Spleen (tissue), 11 donors: ENCODE data around the gene SSTR3. TPM values are rescaled to one million over a fixed set of nuclear protein-coding genes. Genes with fewer than 3 reads are reported as not detected.

ENCODE experiments used
- DNase-seq: peaks from one replicate; pipeline ENCODE4 v3.0.0-alpha.2; 2020
- H3K27ac ChIP-seq, 8 donors: fragments of 200-600 bp; sonication (generic) in 7 of 8; 1 replicate in 4 of 8; 2 replicates in 4 of 8; pipeline versions ENCODE4 v1.5.0 to v1.8.0; 2016 to 2021; ENCODE audit warnings: inconsistent platforms in 4 of 8, mild to moderate bottlenecking in 4 of 8, moderate library complexity in 1 of 8
- H3K27me3 ChIP-seq, 7 donors: fragments of 200-600 bp; sonication (generic) in 6 of 7; replicated peaks in 1 of 7; 1 replicate in 4 of 7; 2 replicates in 3 of 7; pipeline versions ENCODE4 v1.5.0 to v1.8.0; 2016 to 2021; ENCODE audit warnings: inconsistent platforms in 3 of 7, mild to moderate bottlenecking in 1 of 7
- H3K36me3 ChIP-seq, 6 donors: fragments of 200-600 bp; sonication (generic) in 5 of 6; 1 replicate in 4 of 6; 2 replicates in 2 of 6; pipeline versions ENCODE4 v1.5.0 to v1.8.0; 2016 to 2021; ENCODE audit warnings: inconsistent platforms in 2 of 6
- H3K4me1 ChIP-seq, 6 donors: fragments of 200-600 bp; sonication (generic) in 5 of 6; 1 replicate in 3 of 6; 2 replicates in 3 of 6; pipeline versions ENCODE4 v1.5.0 to v1.8.0; 2016 to 2021; ENCODE audit warnings: inconsistent platforms in 3 of 6
- H3K4me3 ChIP-seq, 8 donors: fragments of 200-600 bp; sonication (generic) in 7 of 8; 1 replicate in 4 of 8; 2 replicates in 4 of 8; pipeline versions ENCODE4 v1.5.0 to v1.8.0; 2016 to 2021; ENCODE audit warnings: inconsistent platforms in 4 of 8, mild to moderate bottlenecking in 4 of 8, moderate library complexity in 2 of 8
- H3K9me3 ChIP-seq, 8 donors: fragments of 200-600 bp; sonication (generic) in 7 of 8; 1 replicate in 4 of 8; 2 replicates in 4 of 8; pipeline versions ENCODE4 v1.5.0 to v1.8.0; 2016 to 2021; ENCODE audit warnings: inconsistent platforms in 4 of 8
- CTCF ChIP-seq, 11 experiments: fragments of 200-600 bp in 7 of 11; fragments of 450-650 bp in 4 of 11; sonication (generic) in 4 of 11; IDR thresholded peaks in 8 of 11; conservative IDR thresholded peaks in 3 of 11; 1 replicate in 7 of 11; 2 replicates in 4 of 11; pipeline versions ENCODE4 v1.4.0 to v1.8.0; 2016 to 2021; ENCODE audit warnings: antibody characterized with exemption in 11 of 11, inconsistent platforms in 4 of 11, mild to moderate bottlenecking in 1 of 11
- POLR2A ChIP-seq, 3 donors: fragments of 450-650 bp; IDR thresholded peaks; one replicate each; pipeline ENCODE4 v1.5.1; 2017; ENCODE audit warnings: antibody characterized with exemption in 3 of 3, mild to moderate bottlenecking in 1 of 3
- POLR2AphosphoS5 ChIP-seq, 3 donors: sonication (generic); formaldehyde crosslinking; IDR thresholded peaks; one replicate each; pipeline ENCODE4 v1.5.1; 2017; ENCODE audit warnings: antibody characterized with exemption in 3 of 3
- WGBS, 5 donors: extraction: QIAGEN DNeasy Blood & Tissue Kit in 3 of 5; methylation state at CpG; one replicate each; pipeline versions ENCODE4 v1.1.5 to v1.1.7; 2013 to 2018; 5-methylcytosine and 5-hydroxymethylcytosine counted together
- intact Hi-C: fragments of 100-400 bp; cut with DNase I; formaldehyde crosslinking; loops from one replicate; pipeline ENCODE4 v1.15.0; 2023; ENCODE audit warnings: low total_unique reads
- polyA plus RNA-seq, 3 donors: library from polyadenylated mRNA; stranded (reverse); fragments of 200-250 nt; gene quantifications; one replicate each; pipeline ENCODE4 v1.2.1, GENCODE V29; 2013
- total RNA-seq, 7 donors: library from RNA; depleted of rRNA in 3 of 7; stranded (reverse); fragments of >200 nt in 3 of 7; fragmentation: NEBNext Ultra II Directional in 4 of 7; extraction: Animal tissue kit (Norgen Biotek cat#: 25700) in 4 of 7; gene quantifications; one replicate each; pipeline versions ENCODE4 v1.1.0 to v1.2.1, GENCODE V29; 2016 to 2021
- donor health status: healthy with polysubstance abuse.
- donor health status: DM: no; HTN: no; CAD: no; lungs with moderate emphysema.
- donor health status: DM: no; HTN: no; CAD: no.
- donor health status: Bipolar disorder and iron deficiency.
- donor health status: healthy.
- donor health status: DM: no; HTN: no; CAD: no.
- donor health status: DM: yes; HTN: yes; CAD: no.

The SSTR3 gene
- total and polyA plus RNA-seq, 10 donors = 0.56 to 2.0 (median 1.1) TPM

GRCh38 chr22:37177221-37177620 lies 35.1 kb downstream of the SSTR3 start:
- no peaks in the 10 kb centered on the region for H3K27me3 ChIP-seq
- no peaks in the 10 kb centered on the region for H3K9me3 ChIP-seq
- TF ChIP-seq POLR2AphosphoS5 (IDR thresholded peaks at IDR 0.05) = no peak
- no peak for TF ChIP-seq POLR2A (IDR thresholded peaks at IDR 0.05)
- TF ChIP-seq CTCF (IDR thresholded peaks at IDR 0.05 in 8 of 11, conservative IDR thresholded peaks at IDR 0.05 in 3 of 11) = no peak
- H3K36me3 ChIP-seq = peaks cover 0 to 5% (median 2%) of the 10 kb centered on the region in 6 donors
- H3K4me3 ChIP-seq = peak overlapping the region in 1 of 8 donors; percentile 53
- peak overlapping the region in 7 of 8 donors; percentile 58 to 84 (median 70) for H3K27ac ChIP-seq
- intact Hi-C loops = no loop called here
- 56 to 82% (median 72%) methylated on average over 5 of the region's 5 CpGs for WGBS, 5 donors
- peak; percentile 72 for DNase-seq
- H3K4me1 ChIP-seq = peaks cover 21 to 58% (median 38%) of the 10 kb centered on the region in 6 donors

GRCh38 chr22:37176464-37177061 lies 35.7 kb downstream of the SSTR3 start:
- DNase-seq = peak; percentile 84
- Histone ChIP-seq H3K27ac (peak overlapping the region in 7 of 8 donors; percentile 58 to 84 (median 70)), H3K27me3 (no peaks in the 10 kb centered on the region), H3K36me3 (no peaks in the 10 kb centered on the region), H3K4me3 (peak overlapping the region in 3 of 8 donors; percentile 9 to 53 (median 14)), H3K9me3 (no peaks in the 10 kb centered on the region), H3K4me1 (peaks cover 21 to 58% (median 38%) of the 10 kb centered on the region in 6 donors)
- peak; percentile 74 to 77 (median 76) for TF ChIP-seq POLR2AphosphoS5 (IDR thresholded peaks at IDR 0.05)
- TF ChIP-seq CTCF (IDR thresholded peaks at IDR 0.05 in 8 of 11, conservative IDR thresholded peaks at IDR 0.05 in 3 of 11) = no peak
- no peak for TF ChIP-seq POLR2A (IDR thresholded peaks at IDR 0.05)
- intact Hi-C loops = no loop called here
- WGBS, 5 donors = 9 to 14% (median 12%) methylated on average over 23 of the region's 23 CpGs

- DNase-seq = peak; percentile 63
- Histone ChIP-seq H3K36me3 (no peaks in the 10 kb centered on the region), H3K27ac (peak overlapping the region in 6 of 8 donors; percentile 58 to 84 (median 70)), H3K27me3 (no peaks in the 10 kb centered on the region), H3K4me1 (peaks cover 21 to 61% (median 38%) of the 10 kb centered on the region in 6 donors), H3K4me3 (peak overlapping the region in 1 of 8 donors; percentile 53), H3K9me3 (no peaks in the 10 kb centered on the region)
- TF ChIP-seq POLR2A (IDR thresholded peaks at IDR 0.05) (no peak), POLR2AphosphoS5 (IDR thresholded peaks at IDR 0.05) (no peak), CTCF (IDR thresholded peaks at IDR 0.05 in 8 of 11, conservative IDR thresholded peaks at IDR 0.05 in 3 of 11) (no peak)
- 63 to 77% (median 69%) methylated on average over 18 of the region's 18 CpGs for WGBS, 5 donors
- intact Hi-C loops = no loop called here
Measured at GRCh38 chr22:37175414-37176281, 36.6 kb downstream of the SSTR3 start.

- Histone ChIP-seq H3K4me3 (no peak overlapping the region), H3K36me3 (no peaks in the 10 kb centered on the region), H3K27ac (no peak overlapping the region), H3K9me3 (no peaks in the 10 kb centered on the region), H3K27me3 (no peaks in the 10 kb centered on the region), H3K4me1 (peaks cover 21 to 61% (median 38%) of the 10 kb centered on the region in 6 donors)
- no peak for DNase-seq
- WGBS, 5 donors = 85 to 93% (median 88%) methylated on average over 9 of the region's 9 CpGs
- intact Hi-C loops = no loop called here
- TF ChIP-seq POLR2A (IDR thresholded peaks at IDR 0.05) (no peak), CTCF (IDR thresholded peaks at IDR 0.05 in 8 of 11, conservative IDR thresholded peaks at IDR 0.05 in 3 of 11) (no peak), POLR2AphosphoS5 (IDR thresholded peaks at IDR 0.05) (no peak)
Measured at GRCh38 chr22:37174964-37175363, 37.3 kb downstream of the SSTR3 start.
